GM12872 (cell line): ENCODE results near the gene SSBP3.

Experiments used
- CTCF ChIP-seq: IDR thresholded peaks from 3 replicates; pipeline ENCODE4 v1.5.1; 2011; ENCODE audit warnings: low read depth, mild to moderate bottlenecking, low read length, moderate library complexity; ENCODE audit not compliant: insufficient read depth

SSBP3 gene

GRCh38 chr1:54377040-54377691 lies 29.0 kb downstream of the SSBP3 start:
- no peak for TF ChIP-seq CTCF

GRCh38 chr1:54376430-54377039 lies 29.7 kb downstream of the SSBP3 start:
- TF ChIP-seq CTCF = no peak

- no peak for TF ChIP-seq CTCF
These were observed 30.3 kb downstream of the SSBP3 start for GRCh38 chr1:54375712-54376429.

GRCh38 chr1:54375298-54375697 lies 30.9 kb downstream of the SSBP3 start:
- no peak for TF ChIP-seq CTCF

GRCh38 chr1:54374766-54375165 lies 31.4 kb downstream of the SSBP3 start:
- TF ChIP-seq CTCF = no peak

- TF ChIP-seq CTCF = no peak
These were observed 33.2 kb downstream of the SSBP3 start for GRCh38 chr1:54372978-54373377.

GRCh38 chr1:54371942-54372275 lies 34.3 kb downstream of the SSBP3 start:
- TF ChIP-seq CTCF = no peak
